Hematopoietic multipotent progenitor cell treated with erythropoietin and hydrocortisone succinate and interleukin-3 and kit ligand, for 8 days (in vitro differentiated cells): ENCODE data around the gene SLC17A7.

Experiments
- DNase-seq: peaks from one replicate; pipeline ENCODE4 v3.0.0-alpha.2; 2015

The SLC17A7 gene

DNA sequence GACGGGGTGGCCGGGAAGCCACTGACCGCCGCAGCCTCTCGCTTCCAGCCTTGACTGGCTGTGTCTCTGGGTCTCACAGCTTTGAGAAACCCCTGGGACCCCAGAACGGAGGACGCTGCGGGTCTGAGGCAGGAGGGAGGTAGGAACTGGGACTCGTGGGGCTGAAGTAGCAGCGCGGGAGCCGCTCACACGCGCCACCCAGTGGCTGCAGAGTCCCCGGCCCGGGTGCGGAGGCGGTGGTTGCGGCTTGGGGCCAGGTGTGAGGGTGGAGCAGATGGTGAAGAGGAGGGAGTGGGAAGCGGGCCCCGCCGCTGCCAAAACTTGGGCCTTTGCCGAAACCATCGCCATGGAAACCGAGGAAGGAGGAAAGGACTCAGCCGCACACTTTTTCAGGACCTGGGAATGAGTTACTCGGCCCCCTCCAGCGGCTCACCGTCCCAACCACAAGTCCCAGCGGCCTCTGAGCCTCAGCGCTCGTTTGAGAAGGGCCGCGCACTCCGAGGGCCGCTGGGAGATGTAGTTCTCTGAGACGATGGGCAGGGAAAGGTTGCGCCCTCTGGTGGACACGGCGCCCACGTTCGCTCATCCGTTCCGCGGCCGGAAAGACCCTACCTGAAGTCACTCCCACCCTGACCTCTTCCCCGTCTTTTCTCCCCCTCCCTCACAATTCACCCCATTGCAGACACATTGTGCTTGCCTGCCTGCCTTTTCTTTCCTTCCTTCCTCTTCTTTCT lies 2.2 kb upstream of the SLC17A7 start:
- peak; percentile 95 for DNase-seq

DNA sequence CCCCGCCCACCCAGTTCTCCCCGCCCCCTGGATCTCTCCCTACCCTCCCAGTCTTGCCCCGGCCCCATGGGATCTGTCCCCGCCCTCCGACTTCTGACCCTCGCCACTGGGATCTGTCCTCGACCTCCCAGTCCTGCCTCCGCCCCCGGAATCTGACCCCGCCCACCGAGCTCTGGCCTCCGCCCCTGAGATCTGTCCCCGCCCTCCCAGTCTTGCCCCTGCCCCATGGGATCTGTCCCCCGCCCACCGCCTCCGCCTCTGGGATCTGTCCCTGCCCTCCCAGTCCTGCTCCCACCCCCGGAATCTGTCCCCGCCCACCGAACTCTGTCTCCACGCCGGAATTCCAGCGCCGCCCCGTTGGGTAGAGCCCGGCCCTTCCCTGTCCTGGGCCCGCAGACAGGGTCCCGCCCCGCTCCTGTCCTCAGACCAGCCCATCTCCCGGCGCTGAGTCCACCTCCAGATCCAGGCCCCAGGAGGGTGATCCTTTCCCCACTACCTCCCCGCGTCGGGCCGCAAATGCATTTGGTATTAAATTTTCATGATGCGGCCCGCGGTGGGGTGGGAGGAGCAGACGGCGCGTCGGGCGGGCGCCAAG lies 1.5 kb upstream of the SLC17A7 start:
- DNase-seq = peak; percentile 66

DNA sequence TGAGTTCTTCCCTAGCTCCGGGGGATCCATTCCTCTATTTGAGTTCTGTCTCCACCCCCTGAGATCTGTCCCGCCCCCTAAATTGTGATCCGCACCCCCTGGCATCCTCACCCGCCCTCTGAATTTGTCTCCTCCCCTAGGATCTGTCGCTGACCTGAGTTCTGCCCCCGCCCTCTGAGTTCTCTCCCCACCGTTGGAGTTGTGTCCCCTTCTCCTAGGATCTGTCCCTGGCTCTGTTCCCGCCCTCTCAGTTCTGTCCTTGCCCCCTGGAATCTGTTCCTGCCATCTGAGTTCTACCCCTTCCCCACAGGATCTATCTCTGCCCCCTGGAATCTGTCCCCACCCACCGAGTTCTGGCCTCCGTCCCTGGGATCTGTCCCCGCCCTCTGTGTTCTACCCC lies 1.0 kb upstream of the SLC17A7 start:
- peak; percentile 16 for DNase-seq

DNA sequence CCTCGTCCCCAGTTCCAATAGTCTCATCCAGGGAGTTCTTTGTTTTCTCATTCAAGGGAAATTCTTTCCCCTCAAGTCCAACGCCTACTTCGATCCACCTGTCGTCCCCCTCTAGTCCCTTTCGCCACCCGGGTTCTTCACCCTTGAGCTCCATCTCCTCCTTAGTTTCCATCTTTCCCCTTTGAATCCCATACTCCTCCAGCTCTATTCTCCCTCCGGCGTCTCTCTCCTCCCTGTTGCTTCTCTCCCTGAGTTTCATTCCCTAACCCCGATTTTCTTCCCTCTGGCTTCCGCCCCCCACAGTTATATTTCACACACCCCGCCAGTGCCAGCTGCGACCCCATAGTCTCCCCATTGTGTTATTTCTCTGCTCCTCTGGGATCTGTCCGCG lies 628 bp upstream of the SLC17A7 start:
- no peak for DNase-seq

DNA sequence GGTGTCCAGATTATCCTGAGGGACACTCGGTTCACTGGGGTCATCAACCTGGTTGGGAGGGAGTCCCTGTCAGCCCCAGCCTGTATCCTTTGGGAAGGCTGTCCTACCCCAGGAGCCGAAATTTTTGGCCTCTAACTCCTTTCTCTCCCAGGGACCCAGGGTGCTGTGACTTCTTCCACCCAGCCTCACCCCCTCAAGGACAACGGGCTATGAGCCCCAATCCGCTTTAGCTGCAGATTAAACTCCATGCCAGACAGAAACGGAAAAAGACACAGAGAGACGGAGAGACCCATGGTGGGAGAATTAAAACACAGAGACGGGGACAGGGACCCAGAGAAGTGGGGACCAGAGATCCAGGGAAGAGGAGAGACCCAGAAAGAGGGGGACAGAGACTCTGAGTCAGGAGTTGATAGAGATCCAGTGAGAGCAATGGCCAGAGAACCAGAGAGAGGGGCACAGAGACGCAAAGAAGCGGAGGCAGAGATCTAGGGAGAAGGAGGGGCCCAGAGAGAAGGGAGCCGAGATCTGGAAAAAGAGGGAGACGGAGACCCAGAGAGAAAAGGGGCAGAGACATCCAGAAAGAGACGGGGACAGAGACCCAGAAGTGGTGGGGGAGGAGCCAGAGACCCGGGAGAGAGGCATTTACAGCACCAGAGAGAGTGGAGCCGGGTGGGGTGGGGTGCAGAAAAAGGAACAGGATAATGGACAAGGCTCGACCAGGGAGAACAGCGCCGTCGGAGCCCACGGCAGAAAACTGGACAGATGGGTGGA lies 703 bp downstream of the SLC17A7 start:
- no peak for DNase-seq

DNA sequence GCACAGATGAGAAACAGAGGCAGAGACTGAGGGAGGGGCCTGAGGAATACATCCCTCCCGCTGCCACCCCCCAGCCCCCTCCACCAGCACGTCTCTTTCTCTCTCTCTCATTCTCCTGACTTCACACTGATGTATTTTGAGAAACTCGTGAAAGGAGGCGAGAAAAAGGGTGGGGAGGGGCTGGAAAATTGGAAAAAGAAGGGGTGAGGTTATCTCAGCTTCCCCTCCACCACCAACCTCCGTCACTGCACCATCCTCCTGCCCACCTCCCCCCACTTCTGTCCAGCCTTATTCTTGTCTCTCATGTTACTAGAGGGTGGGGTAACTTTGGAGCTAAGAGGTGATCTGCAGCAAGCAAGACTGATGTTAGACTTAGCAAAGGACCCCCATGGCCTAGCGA lies 1.5 kb downstream of the SLC17A7 start:
- no peak for DNase-seq

DNA sequence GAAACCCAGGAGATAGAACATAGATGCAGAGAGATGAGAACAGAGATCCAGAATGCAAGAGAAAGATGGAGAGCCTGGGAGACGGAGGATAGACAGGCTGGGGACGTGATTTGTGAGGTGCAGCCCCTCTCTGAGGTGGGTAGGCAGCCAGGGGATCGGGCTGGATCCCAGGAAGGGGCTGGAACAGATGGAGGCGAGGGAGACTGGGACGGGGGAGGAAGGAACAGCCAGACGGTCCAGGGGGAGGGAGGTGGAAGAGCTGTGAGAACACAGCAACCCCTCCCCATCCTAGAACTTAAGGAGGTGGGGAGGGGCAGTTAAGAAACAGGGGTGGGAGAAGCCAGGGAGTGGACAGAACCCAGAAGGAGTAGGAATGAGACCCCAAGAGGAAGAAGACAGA lies 3.1 kb downstream of the SLC17A7 start:
- no peak for DNase-seq

DNA sequence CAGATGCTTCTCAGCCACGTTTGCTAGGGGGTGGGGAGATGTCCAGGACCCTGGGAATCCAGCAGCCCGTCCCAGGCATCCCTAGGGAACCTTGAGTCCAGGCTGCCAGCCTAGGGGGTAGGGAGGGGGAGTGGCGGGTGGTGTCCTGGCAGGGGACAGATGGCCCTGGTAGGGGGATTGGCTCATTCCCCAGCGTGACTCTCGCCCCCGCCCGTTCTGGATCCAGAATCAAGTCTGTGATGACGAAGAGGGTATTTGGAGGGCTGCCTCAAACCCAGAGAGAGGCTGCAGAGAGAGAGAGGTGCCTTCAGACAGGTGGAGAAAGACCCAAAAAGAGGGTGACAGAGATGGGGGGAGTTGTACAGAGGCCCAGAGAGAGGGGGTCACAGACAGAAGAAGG lies 4.1 kb downstream of the SLC17A7 start:
- no peak for DNase-seq

DNA sequence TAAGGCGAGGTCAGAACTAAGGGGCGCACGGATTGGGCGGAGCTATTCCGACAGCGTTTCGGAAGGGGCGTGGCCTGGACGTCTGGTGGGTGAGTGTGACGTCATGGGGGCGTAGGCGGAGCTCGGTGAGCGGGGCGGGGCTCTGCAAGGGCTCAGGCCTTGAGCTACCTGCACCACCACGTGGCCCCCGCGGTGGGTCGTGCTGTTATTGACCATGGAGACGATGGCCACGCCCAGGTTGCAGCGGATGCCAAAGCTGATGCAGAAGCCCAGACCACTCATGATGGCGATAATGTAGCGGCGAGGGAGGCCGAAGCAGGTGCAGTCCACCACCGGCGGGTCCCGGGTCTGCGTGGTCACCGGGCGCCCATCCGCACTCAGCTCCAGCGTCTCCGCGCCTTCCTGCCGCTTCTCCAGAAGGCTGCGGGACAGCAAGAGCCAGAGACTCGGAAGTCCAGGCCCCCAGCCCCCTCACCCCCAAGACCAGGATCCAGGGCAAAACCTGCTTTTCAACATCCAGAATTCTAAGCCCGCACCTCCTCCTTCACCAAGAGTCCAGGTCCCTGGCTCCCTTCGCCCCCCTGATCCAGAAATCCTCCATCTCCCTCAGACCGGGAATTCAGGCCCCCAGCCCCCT lies 4.8 kb downstream of the SLC17A7 start:
- peak; percentile 48 for DNase-seq

DNA sequence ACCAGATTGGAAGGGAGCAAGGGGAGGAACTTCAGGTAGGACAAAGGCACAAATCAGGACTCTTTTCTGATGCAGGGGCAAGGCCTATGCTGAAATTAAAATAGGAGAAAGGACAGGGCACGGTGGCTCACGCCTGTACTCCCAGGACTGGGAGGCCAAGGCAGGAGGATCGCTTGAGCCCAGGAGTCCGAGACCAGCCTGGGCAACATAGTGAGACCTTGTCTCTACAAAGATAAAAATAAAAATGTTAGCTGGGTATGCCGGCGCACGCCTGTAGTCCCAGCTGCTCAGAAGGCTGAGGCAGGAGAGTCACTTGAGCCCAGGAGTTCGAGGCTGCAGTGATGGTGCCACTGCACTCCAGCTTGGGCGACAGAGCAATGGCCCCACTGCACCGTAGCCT lies 5.7 kb downstream of the SLC17A7 start:
- DNase-seq = no peak

DNA sequence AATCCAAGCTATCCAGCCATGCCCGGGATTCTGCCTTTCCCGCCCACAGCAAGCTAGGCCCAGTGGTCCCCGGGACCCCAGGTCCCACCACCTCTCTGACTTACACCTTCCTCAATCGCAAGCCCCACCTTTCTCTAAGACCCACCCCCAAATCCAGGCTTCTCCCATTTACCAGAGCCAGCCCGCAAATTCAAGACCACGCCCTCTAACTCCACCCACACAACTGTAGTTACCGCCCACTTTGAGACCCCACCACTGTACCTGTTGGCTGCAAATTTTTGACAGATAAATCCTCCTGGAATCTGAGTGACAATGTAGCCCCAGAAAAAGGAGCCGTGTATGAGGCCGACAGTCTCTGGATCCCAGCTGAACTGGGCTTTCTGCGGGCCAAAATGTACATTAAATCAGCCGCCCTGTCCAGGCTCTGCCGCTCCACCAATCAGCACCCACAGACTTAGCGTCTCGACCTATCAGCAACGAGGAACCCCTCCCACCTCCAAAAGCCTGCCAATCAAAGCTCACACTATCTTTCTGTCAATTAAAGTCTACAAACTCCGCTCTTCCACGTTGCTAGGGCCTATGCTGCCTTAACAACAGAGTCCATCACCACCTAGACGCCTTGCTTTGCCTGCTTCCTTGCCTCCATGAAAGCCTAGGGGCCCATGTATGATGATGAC lies 6.3 kb downstream of the SLC17A7 start:
- DNase-seq = peak; percentile 18

DNA sequence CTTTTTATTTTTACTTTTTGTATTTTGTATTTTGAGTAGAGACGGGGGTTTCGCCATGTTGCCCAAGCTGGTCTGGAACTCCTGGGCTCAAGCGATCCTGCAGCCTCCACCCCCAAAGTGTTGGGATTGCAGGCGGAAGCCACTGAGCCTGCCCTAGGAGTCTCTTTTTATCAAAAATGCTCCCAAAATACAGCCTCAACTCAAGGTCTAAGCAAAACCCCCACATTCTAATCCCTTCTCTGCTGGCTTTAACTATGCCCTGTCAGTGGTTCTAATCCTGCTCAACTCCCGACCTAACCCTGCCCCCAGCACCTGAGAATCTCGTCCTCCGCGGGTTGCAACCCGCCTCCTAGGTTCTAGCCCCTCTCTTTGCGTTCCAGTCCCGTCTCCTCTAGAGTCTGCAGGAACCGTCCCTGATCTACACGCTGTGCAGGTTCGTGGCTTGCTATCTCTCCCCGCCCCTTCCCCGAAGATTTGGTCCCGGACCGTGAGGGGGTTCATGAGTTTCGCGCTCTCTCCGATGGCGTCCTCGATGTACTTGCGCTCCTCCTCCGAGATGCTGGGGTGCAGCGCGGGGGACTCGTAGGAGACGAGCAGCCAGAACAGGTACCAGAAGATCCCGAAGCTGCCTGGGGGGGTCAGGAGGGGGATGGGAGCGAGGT lies 8.0 kb downstream of the SLC17A7 start:
- no peak for DNase-seq

DNA sequence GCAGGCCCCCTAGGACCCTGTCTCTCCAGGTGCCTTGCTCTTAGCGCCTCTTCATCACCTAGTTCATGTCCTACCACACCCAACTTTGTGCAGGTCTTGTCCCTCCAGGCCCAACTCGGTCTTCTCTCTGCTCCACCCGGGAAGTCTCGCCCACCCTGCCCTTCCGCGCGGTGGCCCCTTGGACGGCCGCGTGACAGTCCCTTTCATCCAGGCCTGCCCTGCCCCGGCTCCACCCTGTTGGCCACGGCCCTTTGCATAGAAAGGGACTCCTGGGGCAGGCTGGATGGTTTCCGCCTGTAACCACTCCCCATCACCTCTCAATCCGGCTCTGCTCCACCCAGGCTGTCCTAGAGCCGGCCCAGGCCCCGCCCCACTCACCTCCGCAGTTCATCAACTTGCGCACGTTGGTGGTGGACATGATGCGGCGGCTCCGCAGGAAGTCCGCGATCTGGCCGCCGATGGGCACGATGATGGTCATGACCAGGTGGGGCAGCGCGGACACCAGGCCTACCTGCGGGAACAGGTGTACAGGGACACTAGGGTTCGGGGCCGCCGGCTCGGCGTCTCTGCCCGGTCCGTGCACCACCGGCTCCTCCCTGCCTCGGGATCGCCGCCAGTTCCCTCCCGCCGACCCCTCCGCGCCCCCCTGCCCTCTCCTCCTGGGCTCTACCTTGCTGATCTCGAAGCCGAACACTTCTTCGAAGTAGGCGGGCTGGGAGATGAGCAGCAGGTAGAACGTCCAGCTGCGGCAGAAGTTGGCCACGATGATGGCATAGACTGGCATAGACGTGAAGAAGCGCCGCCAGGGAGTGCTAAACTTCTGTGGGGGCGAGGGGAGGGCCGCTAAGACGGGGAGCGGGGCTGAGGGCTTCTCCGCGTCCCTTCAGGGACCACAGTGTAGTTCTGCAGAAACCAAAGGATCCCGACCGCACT lies 8.9 kb downstream of the SLC17A7 start:
- DNase-seq = no peak

DNA sequence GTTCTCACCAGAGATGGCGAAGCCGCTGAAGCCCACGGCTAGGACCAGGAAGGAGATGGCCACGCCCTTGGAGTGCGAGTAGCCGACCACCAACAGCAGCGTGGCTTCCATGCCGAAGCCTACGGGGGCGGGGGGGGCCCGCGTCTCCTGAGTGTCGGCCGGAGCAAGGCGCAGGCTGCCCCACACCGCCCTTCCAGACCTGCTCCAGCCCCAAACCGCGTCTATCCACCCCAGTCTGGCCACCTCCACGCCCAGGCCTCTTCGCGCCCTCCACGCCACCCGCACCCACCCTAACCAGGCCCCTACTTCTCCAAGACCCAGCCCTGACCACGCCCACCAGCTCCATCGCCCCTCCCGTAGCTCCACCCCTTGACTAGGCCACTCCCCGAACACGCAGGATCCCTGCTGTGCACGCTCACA lies 10.0 kb downstream of the SLC17A7 start:
- no peak for DNase-seq

DNA sequence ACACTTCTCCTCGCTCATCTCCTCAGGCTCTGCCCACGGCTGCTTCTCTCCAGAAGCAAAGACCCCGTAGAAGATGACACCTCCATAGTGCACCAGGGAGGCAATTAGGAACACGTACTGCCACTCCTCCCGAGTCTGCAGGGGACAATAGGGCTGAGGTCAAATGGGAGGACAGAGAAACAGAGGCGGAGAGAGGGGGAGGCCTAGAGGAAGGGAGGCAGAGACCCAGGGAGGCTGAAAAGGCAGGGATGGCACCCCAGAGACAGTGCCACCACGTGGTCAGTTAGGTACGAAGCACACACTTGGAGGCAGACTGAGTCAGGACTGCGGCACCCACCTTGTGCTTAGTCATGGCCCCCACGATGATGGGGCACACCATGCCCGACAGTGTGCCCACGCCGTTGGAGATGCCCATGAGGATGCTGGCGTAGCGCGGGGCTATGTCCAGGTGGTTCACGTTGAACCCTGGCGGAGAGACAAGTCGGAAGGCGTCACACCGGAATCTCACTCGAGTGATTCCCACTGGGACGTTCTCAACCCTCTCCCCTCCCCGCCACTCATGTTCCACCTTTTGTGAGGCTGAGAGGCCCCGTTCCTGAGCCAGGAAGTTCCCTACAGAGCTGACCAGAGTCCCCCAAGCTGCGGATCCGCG lies 10.5 kb downstream of the SLC17A7 start:
- DNase-seq = peak; percentile 46

DNA sequence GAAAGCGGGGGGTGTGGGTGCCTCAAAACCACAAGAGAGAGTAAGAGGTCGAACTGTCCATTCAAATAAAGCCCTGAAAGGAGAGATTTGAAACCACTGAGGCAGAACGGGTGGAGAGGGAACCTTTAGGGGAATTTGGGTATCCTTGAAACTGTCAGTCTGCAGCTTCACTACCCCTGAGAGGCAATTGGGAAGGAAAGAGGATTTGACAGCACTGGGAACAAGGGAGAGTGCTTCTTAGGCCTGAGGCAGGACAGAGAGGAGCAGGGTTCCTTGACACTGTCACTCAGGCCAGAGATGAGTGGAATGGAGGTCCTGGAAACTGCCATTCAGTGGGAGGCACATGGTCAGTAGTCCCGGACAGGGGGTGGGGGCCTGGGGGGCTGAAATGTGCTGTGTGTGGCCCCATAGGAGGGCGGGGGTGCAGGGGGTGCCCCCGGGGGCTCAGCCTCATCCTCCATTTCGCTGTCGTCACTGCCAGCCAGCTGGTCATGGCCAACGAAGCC lies 11.1 kb downstream of the SLC17A7 start:
- no peak for DNase-seq

DNA sequence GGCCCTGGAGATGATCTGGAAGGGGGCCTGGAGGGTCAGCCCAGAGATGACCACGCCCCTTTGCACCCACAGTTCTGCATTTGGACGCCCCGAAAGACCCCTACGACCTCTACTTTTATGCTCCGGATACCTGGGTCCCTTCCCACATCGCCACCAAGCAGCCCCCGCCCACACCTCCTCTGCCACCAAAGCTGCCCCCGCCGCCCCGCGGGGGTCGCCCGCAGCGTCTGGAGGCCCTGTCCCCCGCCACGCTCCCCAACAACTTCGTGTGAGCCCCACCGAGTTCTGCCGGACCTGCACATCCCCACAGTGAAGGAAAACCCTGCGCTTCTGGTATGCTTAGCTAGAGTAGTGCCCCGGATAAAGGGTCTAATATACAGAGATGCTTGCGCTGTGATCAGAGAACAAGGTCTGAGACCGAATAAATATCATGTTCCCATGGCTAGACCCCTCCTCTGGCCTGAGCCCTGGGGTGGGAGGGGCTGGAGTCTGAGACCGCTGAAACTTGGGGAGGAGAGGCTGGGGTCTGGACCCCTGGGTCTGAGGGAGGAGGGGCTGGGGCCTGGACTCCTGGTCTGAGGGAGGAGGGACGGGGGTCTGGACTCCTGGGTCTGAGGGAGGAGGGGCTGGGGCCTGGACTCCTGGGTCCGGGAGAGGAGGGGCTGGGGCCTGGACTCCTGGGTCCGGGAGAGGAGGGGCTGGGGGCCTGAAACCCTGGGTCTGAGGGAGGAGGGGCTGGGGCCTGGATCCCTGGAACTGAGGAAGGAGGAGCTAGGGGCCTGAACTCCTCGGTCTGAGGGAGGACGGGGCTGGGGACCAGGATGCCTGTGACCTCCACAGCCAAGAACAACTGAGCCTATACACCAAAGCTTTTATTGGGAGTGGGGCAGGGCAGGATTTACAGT lies 12.5 kb downstream of the SLC17A7 start:
- DNase-seq = no peak

DNA sequence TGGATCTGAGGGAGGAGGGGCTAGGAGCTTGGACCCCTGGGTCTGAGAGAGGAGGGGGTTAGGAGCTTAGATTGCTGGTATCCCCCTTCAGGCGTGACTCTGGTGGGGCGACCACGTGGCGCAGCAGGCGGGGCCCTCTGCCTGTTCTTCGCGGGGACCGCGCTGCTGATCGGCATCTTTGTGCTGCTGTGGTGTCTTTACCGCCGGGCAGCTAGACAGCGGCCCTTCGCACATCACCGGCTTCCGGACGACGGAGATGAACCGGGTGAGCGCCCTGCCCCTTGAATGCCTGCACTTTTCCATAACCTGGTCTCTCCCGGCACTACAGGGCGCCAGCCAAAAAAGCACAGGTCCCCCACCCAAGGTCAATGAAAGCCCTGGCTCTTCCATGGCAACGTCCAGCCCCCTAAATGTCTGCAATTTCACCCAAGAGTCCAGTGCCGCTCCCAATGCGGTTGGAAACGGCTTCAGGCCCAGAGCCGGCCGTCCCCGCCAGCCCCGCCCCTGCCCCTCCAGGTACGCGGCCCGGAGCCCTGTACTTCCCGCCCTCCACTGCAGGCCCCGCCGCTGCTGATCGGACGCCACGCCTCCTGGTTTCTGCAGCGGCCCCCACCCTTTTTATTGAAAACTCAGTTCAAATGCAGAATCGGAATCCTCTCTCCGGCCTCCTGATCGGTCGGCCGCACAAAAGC lies 13.3 kb downstream of the SLC17A7 start:
- no peak for DNase-seq

DNA sequence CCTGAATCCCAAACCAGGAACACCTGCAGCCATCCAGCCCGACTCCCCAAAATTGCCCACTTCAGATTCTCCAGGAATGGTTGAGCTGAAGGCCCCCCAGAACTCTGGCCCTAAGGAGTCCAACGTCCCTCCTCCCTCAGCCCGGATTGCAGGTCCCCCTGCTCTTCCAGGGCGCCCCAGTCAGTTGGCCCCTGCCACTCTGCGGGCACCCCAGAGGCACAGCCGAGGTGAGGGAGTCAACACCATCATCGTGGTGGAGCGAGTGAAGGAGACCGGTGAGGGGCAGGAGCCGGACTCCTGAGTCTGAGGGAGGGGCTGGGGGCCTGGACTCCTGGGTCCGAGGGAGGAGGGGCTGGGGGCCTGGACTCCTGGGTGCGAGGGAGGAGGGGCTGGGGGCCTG lies 14.0 kb downstream of the SLC17A7 start:
- DNase-seq = no peak
